Measurements from ENCODE around the gene ELMO3.

Gene ELMO3

GRCh38 chr16:67226804-67227566, 28.1 kb downstream of the ELMO3 start, which contains the start of gene TMEM208:
TMEM208 (plus strand) TSS chr16:67227130; CDS start chr16:67227219, 89 bp downstream.
- DNase-seq: peak; percentile 93

- no peak for DNase-seq
Measured at GRCh38 chr16:67227567-67227921, 28.6 kb downstream of the ELMO3 start.

- DNase-seq: no peak
Measured at GRCh38 chr16:67228034-67228785, 29.3 kb downstream of the ELMO3 start.

- no peak for DNase-seq
Measured at GRCh38 chr16:67228905-67229304, 30.0 kb downstream of the ELMO3 start.

GRCh38 chr16:67229906-67230808, 31.2 kb downstream of the ELMO3 start:
- DNase-seq: no peak

- DNase-seq: no peak
Measured at GRCh38 chr16:67230809-67231660, 32.1 kb downstream of the ELMO3 start.

- no peak for DNase-seq
Measured at GRCh38 chr16:67233596-67233995, 34.7 kb downstream of the ELMO3 start.

- DNase-seq: no peak
Measured at GRCh38 chr16:67234180-67234597, 35.3 kb downstream of the ELMO3 start.

GRCh38 chr16:67235816-67236562, 37.1 kb downstream of the ELMO3 start:
- no peak for DNase-seq

- no peak for DNase-seq
Measured at GRCh38 chr16:67236563-67237395, 37.8 kb downstream of the ELMO3 start.

GRCh38 chr16:67237396-67238277, 38.7 kb downstream of the ELMO3 start:
- no peak for DNase-seq

GRCh38 chr16:67238278-67238575, 39.3 kb downstream of the ELMO3 start:
- no peak for DNase-seq

GRCh38 chr16:67238806-67239470, 40.0 kb downstream of the ELMO3 start:
- no peak for DNase-seq

- no peak for DNase-seq
Measured at GRCh38 chr16:67240506-67240905, 41.6 kb downstream of the ELMO3 start.

- DNase-seq: no peak
Measured at GRCh38 chr16:67241008-67241900, 42.3 kb downstream of the ELMO3 start.

- no peak for DNase-seq
Measured at GRCh38 chr16:67242138-67242730, 43.3 kb downstream of the ELMO3 start.

- no peak for DNase-seq
Measured at GRCh38 chr16:67243481-67243880, 44.5 kb downstream of the ELMO3 start.
